GM23338 (cell line): ENCODE results near the gene ZFP90. TPM values are rescaled to one million over a fixed set of nuclear protein-coding genes. Genes with fewer than 3 reads are reported as not detected.

Experiments
- ATAC-seq: fragments of 200-7000 bp; cut with Tn5 transposase; 3 replicates; pipeline ENCODE4 v1.9.1; 2020
- DNase-seq: peaks from one replicate; pipeline ENCODE4 v3.0.0-alpha.2; 2015; ENCODE audit warnings: low spot score
- H2AFZ ChIP-seq: fragments of 200-600 bp; sonication (generic); 2 replicates; pipeline ENCODE4 v1.8.0; 2016; ENCODE audit warnings: antibody characterized with exemption, mild to moderate bottlenecking, moderate library complexity
- H3F3A ChIP-seq: fragments of 200-600 bp; sonication (generic); replicated peaks from 2 replicates; pipeline ENCODE4 v1.8.0; 2017; ENCODE audit warnings: antibody characterized with exemption, mixed run types, low read depth
- H3K27ac ChIP-seq: fragments of 200-600 bp; sonication (generic); 2 replicates; pipeline ENCODE4 v1.6.1; 2016; ENCODE audit warnings: low read depth
- H3K27me3 ChIP-seq: fragments of 200-600 bp; sonication (generic); 2 replicates; pipeline ENCODE4 v1.8.0; 2016; ENCODE audit warnings: mild to moderate bottlenecking, mixed run types, moderate library complexity; ENCODE audit not compliant: insufficient read depth
- H3K36me3 ChIP-seq: fragments of 200-600 bp; sonication (generic); 2 replicates; pipeline ENCODE4 v1.8.0; 2016; ENCODE audit warnings: mild to moderate bottlenecking; ENCODE audit not compliant: insufficient read depth
- H3K4me1 ChIP-seq: fragments of 200-600 bp; sonication (generic); 2 replicates; pipeline ENCODE4 v1.8.0; 2016; ENCODE audit warnings: mild to moderate bottlenecking, moderate library complexity; ENCODE audit not compliant: insufficient read depth
- H3K4me2 ChIP-seq: fragments of 200-600 bp; sonication (generic); 2 replicates; pipeline ENCODE4 v1.7.1; 2017; ENCODE audit warnings: mixed run types
- H3K4me3 ChIP-seq: fragments of 200-600 bp; sonication (generic); 2 replicates; pipeline ENCODE4 v1.6.1; 2016; ENCODE audit warnings: mixed run types
- H3K79me2 ChIP-seq: fragments of 200-600 bp; sonication (generic); replicated peaks from 2 replicates; pipeline ENCODE4 v1.8.0; 2017; ENCODE audit warnings: mild to moderate bottlenecking; ENCODE audit not compliant: insufficient read depth
- H3K9me2 ChIP-seq: fragments of 200-600 bp; sonication (generic); 2 replicates; pipeline ENCODE4 v1.8.0; 2017; ENCODE audit not compliant: insufficient read depth
- H4K20me1 ChIP-seq: fragments of 200-600 bp; sonication (generic); replicated peaks from 2 replicates; pipeline ENCODE4 v1.8.0; 2017; ENCODE audit warnings: mild to moderate bottlenecking; ENCODE audit not compliant: insufficient read depth
- H3K27ac Mint-ChIP-seq: 2 replicates; pipeline ENCODE4 v1.8.0; 2020; ENCODE audit warnings: inconsistent platforms, mild to moderate bottlenecking, moderate library complexity, mixed read lengths
- H3K27me3 Mint-ChIP-seq: 3 replicates; pipeline ENCODE4 v1.8.0; 2022; ENCODE audit warnings: low read depth, mild to moderate bottlenecking, moderate library complexity, mixed read lengths, inconsistent platforms; ENCODE audit not compliant: insufficient read depth, poor library complexity
- H3K36me3 Mint-ChIP-seq: 3 replicates; pipeline ENCODE4 v1.8.0; 2021; ENCODE audit warnings: low read depth, mild to moderate bottlenecking, inconsistent platforms, moderate library complexity, mixed read lengths
- H3K4me1 Mint-ChIP-seq: 3 replicates; pipeline ENCODE4 v1.8.0; 2020; ENCODE audit warnings: mild to moderate bottlenecking, inconsistent platforms, mixed read lengths
- H3K4me3 Mint-ChIP-seq: 3 replicates; pipeline ENCODE4 v1.8.0; 2021; ENCODE audit warnings: moderate library complexity, mild to moderate bottlenecking, inconsistent platforms, mixed read lengths
- H3K9me3 Mint-ChIP-seq: 3 replicates; pipeline ENCODE4 v1.8.0; 2020; ENCODE audit warnings: moderate library complexity, mild to moderate bottlenecking, inconsistent platforms, mixed read lengths
- CREB1 ChIP-seq: fragments of 250-450 bp; sonication (Bioruptor Pico); IDR thresholded peaks from 2 replicates; pipeline ENCODE4 v1.5.0; 2020; ENCODE audit warnings: low read depth, mild to moderate bottlenecking, moderate library complexity
- EZH2 ChIP-seq: fragments of 200-600 bp; sonication (generic); IDR thresholded peaks from one replicate; pipeline ENCODE4 v1.8.0; 2017; ENCODE audit warnings: antibody characterized with exemption, mild to moderate bottlenecking, low read depth; ENCODE audit not compliant: unreplicated experiment
- EZH2phosphoT487 ChIP-seq: fragments of 200-600 bp; sonication (generic); IDR thresholded peaks from one replicate; pipeline ENCODE4 v1.8.1; 2018; ENCODE audit warnings: antibody characterized with exemption; ENCODE audit not compliant: unreplicated experiment
- POLR2AphosphoS5 ChIP-seq: IDR thresholded peaks from 2 replicates; pipeline ENCODE4 v1.6.1; 2016; ENCODE audit warnings: antibody characterized with exemption, low read depth
- ZNF114 ChIP-seq: fragments of 250-450 bp; sonication (Bioruptor Pico); IDR thresholded peaks from 2 replicates; pipeline ENCODE4 v1.5.0; 2020; ENCODE audit warnings: mild to moderate bottlenecking, moderate library complexity
- ZNF331 ChIP-seq: fragments of 250-450 bp; sonication (Bioruptor Pico); IDR thresholded peaks from 2 replicates; pipeline ENCODE4 v1.5.0; 2020; ENCODE audit warnings: low read depth, mild to moderate bottlenecking, moderate library complexity
- polyA plus RNA-seq: library from polyadenylated mRNA; unstranded; fragments of >200 nt; fragmentation: Nextera tagmentation; extraction: Ambion mirVana; gene quantifications from 2 replicates; pipeline ENCODE4 v1.2.1, GENCODE V29; 2016
- total RNA-seq: library from RNA; depleted of rRNA; stranded (reverse); fragments of >200 nt; shearing (Covaris generic); gene quantifications from 2 replicates; pipeline ENCODE4 v1.2.3, GENCODE V29; 2014
- TF ChIP-seq, protein P1 (sequence below): fragments of 250-450 bp; sonication (Bioruptor Pico); IDR thresholded peaks from 2 replicates; pipeline ENCODE4 v1.5.0; 2020; ENCODE audit warnings: mild to moderate bottlenecking, moderate library complexity

Gene ZFP90
- total and polyA plus RNA-seq, 2 experiments from 2014 or later = 12.8 to 14.6 TPM

GRCh38 chr16:68533937-68534336, 5.2 kb upstream of the ZFP90 start (continued):
- TF ChIP-seq, protein P1, sequence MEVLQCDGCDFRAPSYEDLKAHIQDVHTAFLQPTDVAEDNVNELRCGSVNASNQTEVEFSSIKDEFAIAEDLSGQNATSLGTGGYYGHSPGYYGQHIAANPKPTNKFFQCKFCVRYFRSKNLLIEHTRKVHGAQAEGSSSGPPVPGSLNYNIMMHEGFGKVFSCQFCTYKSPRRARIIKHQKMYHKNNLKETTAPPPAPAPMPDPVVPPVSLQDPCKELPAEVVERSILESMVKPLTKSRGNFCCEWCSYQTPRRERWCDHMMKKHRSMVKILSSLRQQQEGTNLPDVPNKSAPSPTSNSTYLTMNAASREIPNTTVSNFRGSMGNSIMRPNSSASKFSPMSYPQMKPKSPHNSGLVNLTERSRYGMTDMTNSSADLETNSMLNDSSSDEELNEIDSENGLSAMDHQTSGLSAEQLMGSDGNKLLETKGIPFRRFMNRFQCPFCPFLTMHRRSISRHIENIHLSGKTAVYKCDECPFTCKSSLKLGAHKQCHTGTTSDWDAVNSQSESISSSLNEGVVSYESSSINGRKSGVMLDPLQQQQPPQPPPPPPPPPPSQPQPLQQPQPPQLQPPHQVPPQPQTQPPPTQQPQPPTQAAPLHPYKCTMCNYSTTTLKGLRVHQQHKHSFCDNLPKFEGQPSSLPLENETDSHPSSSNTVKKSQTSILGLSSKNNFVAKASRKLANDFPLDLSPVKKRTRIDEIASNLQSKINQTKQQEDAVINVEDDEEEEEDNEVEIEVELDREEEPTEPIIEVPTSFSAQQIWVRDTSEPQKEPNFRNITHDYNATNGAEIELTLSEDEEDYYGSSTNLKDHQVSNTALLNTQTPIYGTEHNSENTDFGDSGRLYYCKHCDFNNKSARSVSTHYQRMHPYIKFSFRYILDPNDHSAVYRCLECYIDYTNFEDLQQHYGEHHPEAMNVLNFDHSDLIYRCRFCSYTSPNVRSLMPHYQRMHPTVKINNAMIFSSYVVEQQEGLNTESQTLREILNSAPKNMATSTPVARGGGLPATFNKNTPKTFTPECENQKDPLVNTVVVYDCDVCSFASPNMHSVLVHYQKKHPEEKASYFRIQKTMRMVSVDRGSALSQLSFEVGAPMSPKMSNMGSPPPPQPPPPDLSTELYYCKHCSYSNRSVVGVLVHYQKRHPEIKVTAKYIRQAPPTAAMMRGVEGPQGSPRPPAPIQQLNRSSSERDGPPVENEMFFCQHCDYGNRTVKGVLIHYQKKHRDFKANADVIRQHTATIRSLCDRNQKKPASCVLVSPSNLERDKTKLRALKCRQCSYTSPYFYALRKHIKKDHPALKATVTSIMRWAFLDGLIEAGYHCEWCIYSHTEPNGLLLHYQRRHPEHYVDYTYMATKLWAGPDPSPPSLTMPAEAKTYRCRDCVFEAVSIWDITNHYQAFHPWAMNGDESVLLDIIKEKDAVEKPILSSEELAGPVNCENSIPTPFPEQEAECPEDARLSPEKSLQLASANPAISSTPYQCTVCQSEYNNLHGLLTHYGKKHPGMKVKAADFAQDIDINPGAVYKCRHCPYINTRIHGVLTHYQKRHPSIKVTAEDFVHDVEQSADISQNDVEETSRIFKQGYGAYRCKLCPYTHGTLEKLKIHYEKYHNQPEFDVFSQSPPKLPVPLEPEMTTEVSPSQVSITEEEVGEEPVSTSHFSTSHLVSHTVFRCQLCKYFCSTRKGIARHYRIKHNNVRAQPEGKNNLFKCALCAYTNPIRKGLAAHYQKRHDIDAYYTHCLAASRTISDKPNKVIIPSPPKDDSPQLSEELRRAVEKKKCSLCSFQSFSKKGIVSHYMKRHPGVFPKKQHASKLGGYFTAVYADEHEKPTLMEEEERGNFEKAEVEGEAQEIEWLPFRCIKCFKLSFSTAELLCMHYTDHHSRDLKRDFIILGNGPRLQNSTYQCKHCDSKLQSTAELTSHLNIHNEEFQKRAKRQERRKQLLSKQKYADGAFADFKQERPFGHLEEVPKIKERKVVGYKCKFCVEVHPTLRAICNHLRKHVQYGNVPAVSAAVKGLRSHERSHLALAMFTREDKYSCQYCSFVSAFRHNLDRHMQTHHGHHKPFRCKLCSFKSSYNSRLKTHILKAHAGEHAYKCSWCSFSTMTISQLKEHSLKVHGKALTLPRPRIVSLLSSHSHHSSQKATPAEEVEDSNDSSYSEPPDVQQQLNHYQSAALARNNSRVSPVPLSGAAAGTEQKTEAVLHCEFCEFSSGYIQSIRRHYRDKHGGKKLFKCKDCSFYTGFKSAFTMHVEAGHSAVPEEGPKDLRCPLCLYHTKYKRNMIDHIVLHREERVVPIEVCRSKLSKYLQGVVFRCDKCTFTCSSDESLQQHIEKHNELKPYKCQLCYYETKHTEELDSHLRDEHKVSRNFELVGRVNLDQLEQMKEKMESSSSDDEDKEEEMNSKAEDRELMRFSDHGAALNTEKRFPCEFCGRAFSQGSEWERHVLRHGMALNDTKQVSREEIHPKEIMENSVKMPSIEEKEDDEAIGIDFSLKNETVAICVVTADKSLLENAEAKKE = no peak
- TF ChIP-seq POLR2AphosphoS5 = no peak

DNA sequence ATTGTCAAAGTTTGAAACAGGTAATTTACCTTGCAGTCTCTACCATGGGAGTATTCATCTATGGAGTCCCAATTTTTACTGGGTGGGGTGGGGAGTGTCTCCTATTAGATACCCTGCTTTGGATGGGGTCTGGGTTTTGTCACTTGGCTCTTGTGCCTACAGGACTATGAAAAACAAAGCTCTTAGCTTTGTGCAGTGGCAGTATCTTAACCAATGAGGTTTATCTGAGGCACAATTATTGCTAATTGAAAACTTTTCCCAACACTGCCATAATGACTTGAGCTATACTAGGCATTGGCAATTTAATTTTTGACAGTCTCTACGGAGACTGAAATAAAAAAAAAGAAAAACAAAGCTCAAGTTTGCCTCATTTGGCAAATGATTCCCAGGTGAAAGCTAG, 3.8 kb upstream of the ZFP90 start:
- 0 out of 2 replicates have a peak, but pooled peaks cover 3% of the 10 kb centered on the region for H4K20me1 ChIP-seq
- TF ChIP-seq POLR2AphosphoS5 (no peak), CREB1 (CRISPR knock-in tag) (no peak), ZNF331 (CRISPR knock-in tag) (no peak), ZNF114 (no peak), EZH2phosphoT487 (no peak), EZH2 (no peak)
- TF ChIP-seq, protein P1 = no peak

More for the DNA sequence above, 3.8 kb upstream of the ZFP90 start:
- peaks cover 25% of the 10 kb centered on the region for H3K27me3 Mint-ChIP-seq
- Histone ChIP-seq H3K4me1 (peaks cover 12% of the 10 kb centered on the region), H3K36me3 (no peaks in the 10 kb centered on the region), H3K9me2 (no peaks in the 10 kb centered on the region), H3K27ac (no peak overlapping the region), H3F3A (no peaks in the 10 kb centered on the region), H3K4me3 (no peak overlapping the region), H2AFZ (no peak overlapping the region), H3K79me2 (no peaks in the 10 kb centered on the region), H3K4me2 (no peak overlapping the region), H3K27me3 (peaks cover 14% of the 10 kb centered on the region)
- H3K27ac Mint-ChIP-seq = no peak overlapping the region
- peaks cover 23% of the 10 kb centered on the region for H3K36me3 Mint-ChIP-seq
- no peak for ATAC-seq
- peaks cover 8% of the 10 kb centered on the region for H3K9me3 Mint-ChIP-seq
- no peak for DNase-seq
- H3K4me1 Mint-ChIP-seq = peaks cover 12% of the 10 kb centered on the region
- no peak overlapping the region for H3K4me3 Mint-ChIP-seq
